HepG2 (cell line): ENCODE results near the gene RERE. TPM values are rescaled to one million over a fixed set of nuclear protein-coding genes. Genes with fewer than 3 reads are reported as not detected.

Source experiments
- ATAC-seq: fragments of 200-7000 bp; cut with Tn5 transposase; 3 replicates; pipeline ENCODE4 v1.9.1; 2020; ENCODE audit warnings: mild to moderate bottlenecking, moderate library complexity
- BruUV-seq: library from RNA; stranded (reverse); fragments of 400-500 nt; replicated peaks from 2 replicates; lab custom pipeline; 2021; lab: Mats Ljungman, UMichigan
- CTCF ChIA-PET: fragments of 300-600 bp; formaldehyde crosslinking; extraction: SDS; loops from one replicate; lab custom pipeline; 2021; ENCODE audit warnings: low total read pairs, inconsistent platforms, low intra/inter-chr PET ratio; lab: Yijun Ruan, JAX
- POLR2A ChIA-PET: fragments of 350-600 bp; sonication (Branson Sonifier 250); formaldehyde crosslinking; loops from one replicate; lab custom pipeline; 2020; ENCODE audit warnings: antibody characterized with exemption, inconsistent platforms; lab: Yijun Ruan, JAX
- DNase-seq: peaks from one replicate; pipeline ENCODE4 v3.0.0-alpha.2; 2015; ENCODE audit warnings: low spot score
- FAIRE-seq: peaks from 3 replicates; lab custom pipeline; 2011; peaks lifted over from hg19 to GRCh38; lab: Jason Lieb, UNC
- H2AFZ ChIP-seq: one replicate; pipeline ENCODE4 v1.6.1; 2011; ENCODE audit warnings: low read length, inconsistent platforms
- H3K27ac ChIP-seq: fragments of 300-600 bp; 3 replicates; pipeline ENCODE4 v1.8.0; 2011; ENCODE audit warnings: mixed run types, mild to moderate bottlenecking, mixed read lengths, low read length, inconsistent platforms; ENCODE audit not compliant: insufficient read depth; ENCODE audit errors: extremely low read length
- H3K27me3 ChIP-seq, 2 experiments: fragments of 200-600 bp in 1 of 2; 2 replicates in 1 of 2; 3 replicates in 1 of 2; pipeline versions ENCODE4 v1.6.0 to v1.8.0; 2011; ENCODE audit warnings: low read length in 2 of 2, mild to moderate bottlenecking in 2 of 2, moderate library complexity in 2 of 2, inconsistent platforms in 1 of 2; ENCODE audit not compliant: insufficient read depth in 2 of 2, control insufficient read depth in 1 of 2
- H3K36me3 ChIP-seq, 2 experiments: fragments of 200-600 bp in 1 of 2; replicated peaks in 1 of 2; 2 replicates in 1 of 2; 3 replicates in 1 of 2; pipeline versions ENCODE4 v1.5.1 to v1.8.0; 2011; ENCODE audit warnings: low read length in 2 of 2, inconsistent platforms in 1 of 2; ENCODE audit not compliant: insufficient read depth in 2 of 2, control insufficient read depth in 1 of 2
- H3K4me1 ChIP-seq: 2 replicates; pipeline ENCODE4 v1.5.1; 2012; ENCODE audit warnings: low read length, inconsistent platforms; ENCODE audit not compliant: insufficient read depth
- H3K4me2 ChIP-seq: 2 replicates; pipeline ENCODE4 v1.6.0; 2011; ENCODE audit warnings: low read depth, low read length, inconsistent platforms
- H3K4me3 ChIP-seq, 3 experiments: fragments of 200-600 bp in 1 of 3; sonication (generic), shearing (Covaris generic) in 1 of 3; replicated peaks in 1 of 3; 2 replicates each; pipeline ENCODE4 v1.5.1; 2011 to 2016; ENCODE audit warnings: low read length in 3 of 3, inconsistent platforms in 2 of 3, low read depth in 2 of 3, mild to moderate bottlenecking in 2 of 3, control low read depth in 1 of 3, mixed read lengths in 1 of 3; ENCODE audit not compliant: insufficient read depth in 1 of 3
- H3K79me2 ChIP-seq: one replicate; pipeline ENCODE4 v1.6.1; 2011; ENCODE audit warnings: low read length, inconsistent platforms; ENCODE audit not compliant: insufficient read depth
- H3K9ac ChIP-seq: 2 replicates; pipeline ENCODE4 v1.6.0; 2011; ENCODE audit warnings: mild to moderate bottlenecking, low read depth, low read length, inconsistent platforms; ENCODE audit not compliant: insufficient read depth
- H3K9me3 ChIP-seq: 2 replicates; pipeline ENCODE4 v1.5.1; 2012; ENCODE audit warnings: mild to moderate bottlenecking, low read length
- H4K20me1 ChIP-seq: 2 replicates; pipeline ENCODE4 v1.6.0; 2011; ENCODE audit warnings: inconsistent platforms, mild to moderate bottlenecking, low read length, moderate library complexity; ENCODE audit not compliant: insufficient read depth
- AGO2 ChIP-seq: fragments of 200-400 bp; formaldehyde crosslinking; optimal IDR thresholded peaks from 2 replicates; pipeline ENCODE3; 2017; ENCODE audit warnings: mild to moderate bottlenecking, low read depth, low read length, moderate library complexity
- ASH2L ChIP-seq: fragments of 300-600, 200-600 bp; sonication (generic); IDR thresholded peaks from 2 replicates; pipeline ENCODE4 v1.7.0; 2017; ENCODE audit warnings: low read depth, mild to moderate bottlenecking, moderate library complexity, mixed read lengths, low read length; ENCODE audit not compliant: insufficient read length
- DPF2 ChIP-seq: sonication (generic); formaldehyde crosslinking; IDR thresholded peaks from 2 replicates; pipeline ENCODE4 v1.4.0; 2020; ENCODE audit warnings: mild to moderate bottlenecking, low read depth, missing genetic modification reagents, borderline replicate concordance
- EP300 ChIP-seq, 3 experiments: sonication (generic) in 1 of 3; formaldehyde crosslinking in 1 of 3; IDR thresholded peaks; 2 replicates each; pipeline versions ENCODE4 v1.5.1 to v1.6.1; 2011 to 2020; ENCODE audit warnings: low read depth in 2 of 3, low read length in 2 of 3, borderline replicate concordance in 1 of 3, improper control_type of control experiment in 1 of 3, mild to moderate bottlenecking in 1 of 3, missing genetic modification reagents in 1 of 3, moderate library complexity in 1 of 3
- FOXP1 ChIP-seq, 2 experiments: fragments of 450-650 bp in 1 of 2; IDR thresholded peaks; 2 replicates each; pipeline ENCODE4 v1.6.1; 2017 to 2018; ENCODE audit warnings: antibody characterized with exemption in 1 of 2
- HNF4A ChIP-seq: sonication (generic); formaldehyde crosslinking; IDR thresholded peaks from 2 replicates; pipeline ENCODE4 v1.4.0; 2020; ENCODE audit warnings: missing genetic modification reagents
- NCOA2 ChIP-seq: sonication (generic); formaldehyde crosslinking; IDR thresholded peaks from 2 replicates; pipeline ENCODE4 v1.8.0; 2022; ENCODE audit warnings: inconsistent platforms
- NFE2L1 ChIP-seq: sonication (generic); formaldehyde crosslinking; IDR thresholded peaks from 2 replicates; pipeline ENCODE4 v1.4.0; 2020; ENCODE audit warnings: missing genetic modification reagents, mild to moderate bottlenecking, borderline replicate concordance
- SP5 ChIP-seq: IDR thresholded peaks from 2 replicates; pipeline ENCODE4 v1.6.1; 2016; ENCODE audit warnings: low read depth, borderline replicate concordance
- YEATS4 ChIP-seq: sonication (generic); formaldehyde crosslinking; IDR thresholded peaks from 2 replicates; pipeline ENCODE4 v1.4.0; 2020; ENCODE audit warnings: missing genetic modification reagents, borderline replicate concordance
- ZNF264 ChIP-seq: sonication (generic); formaldehyde crosslinking; IDR thresholded peaks from 2 replicates; pipeline ENCODE4 v1.4.0; 2020; ENCODE audit warnings: missing genetic modification reagents
- WGBS: methylation state at CpG from one replicate; pipeline ENCODE4 v1.1.6; 2017; ENCODE audit warnings: low lambda C conversion rate; 5-methylcytosine and 5-hydroxymethylcytosine counted together
- in situ Hi-C: cut with HindIII; loops from 2 replicates; pipeline ENCODE4 v1.10.0; 2017; ENCODE audit warnings: low pct_unique_long_range_greater_than_20kb; ENCODE audit not compliant: extremely low pct_ligation_motif_present
- intact Hi-C: fragments of 100-400 bp; cut with micrococcal nuclease; formaldehyde crosslinking; loops from one replicate; pipeline ENCODE4 v1.10.0; 2022; ENCODE audit not compliant: unreplicated experiment
- polyA plus RNA-seq, 8 experiments: library from polyadenylated mRNA; depleted of rRNA in 3 of 8; stranded (reverse) in 7 of 8; unstranded in 1 of 8; fragments of >200 nt; fragmentation: Illumina TruSeq in 4 of 8; extraction: Trizol in 4 of 8; gene quantifications; 2 replicates each; pipeline versions ENCODE4 v1.2.1 to v1.2.3, GENCODE V29; 2011 to 2016; ENCODE audit warnings: low read depth in 4 of 8, missing spikeins in 1 of 8, mixed read lengths in 1 of 8; ENCODE audit not compliant: insufficient read depth in 1 of 8
- total RNA-seq, 5 experiments: library from RNA; depleted of rRNA; stranded (reverse); fragments of >200 nt; fragmentation: Illumina TruSeq; extraction: Trizol; gene quantifications; 2 replicates each; pipeline ENCODE4 v1.2.3, GENCODE V29; 2016; ENCODE audit warnings: low read depth in 1 of 5
- TF ChIP-seq, protein P1 (sequence below): sonication (generic); formaldehyde crosslinking; IDR thresholded peaks from 2 replicates; pipeline ENCODE4 v1.9.0; 2021; ENCODE audit warnings: missing genetic modification reagents, borderline replicate concordance
- TF ChIP-seq, protein P2 (sequence below): sonication (generic); IDR thresholded peaks from 2 replicates; pipeline ENCODE4 v1.6.1; 2016; ENCODE audit warnings: low read depth, borderline replicate concordance

The RERE gene
- total and polyA plus RNA-seq, 2 of the 13 experiments (the other 11 are each of a cell fraction or from before 2014, with no cell fraction given) = 18.3 to 21.9 TPM

DNA sequence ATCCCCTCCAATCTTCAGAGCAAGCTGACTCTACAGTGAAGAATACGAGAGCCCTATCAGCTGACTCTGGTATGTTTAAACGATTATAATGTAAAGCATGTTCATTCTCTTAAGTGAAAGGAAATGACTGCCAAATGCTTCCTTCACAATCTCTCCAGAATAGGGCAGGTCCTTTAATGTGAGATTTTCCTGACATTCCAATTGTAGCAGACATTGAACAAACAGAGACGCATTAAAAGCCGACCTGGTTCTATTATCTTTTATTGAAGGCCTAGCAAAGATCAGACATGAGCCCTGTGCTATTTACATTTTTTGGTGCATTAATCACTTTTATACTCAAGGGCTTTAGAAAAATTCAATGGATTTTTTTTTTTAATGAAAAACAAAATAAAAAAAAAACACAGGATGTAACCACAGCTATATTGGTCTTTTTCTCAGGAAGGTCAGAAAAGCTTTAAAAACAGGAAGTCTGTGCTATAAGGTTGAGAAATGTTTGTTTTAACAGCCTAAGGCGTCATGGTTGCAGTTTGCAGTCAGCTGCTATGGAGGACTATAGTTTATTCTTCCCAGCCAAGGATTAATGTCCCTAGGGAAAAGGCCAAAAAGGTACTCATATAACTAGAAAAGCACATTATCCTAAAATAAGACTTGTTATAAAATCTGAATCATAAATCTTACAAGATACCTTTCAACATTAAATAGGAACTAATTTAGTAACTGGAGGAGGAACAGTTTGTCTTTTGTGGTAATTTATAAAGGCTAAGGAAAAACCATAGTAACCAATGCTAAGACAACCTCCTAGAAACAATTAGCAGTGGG, 104.8 kb downstream of the RERE start:
- H3K9ac ChIP-seq = peak overlapping the region; percentile 67
- POLR2A ChIA-PET = interaction anchor here (1.0 to 1.4 kb wide), 3 partner anchors 10 to 473 kb away, joined by 3 to 19 read pairs (median 4); no protein-coding TSS in a partner anchor
- in situ Hi-C loops = no loop called here
- no peaks in the 10 kb centered on the region for H3K9me3 ChIP-seq
- no peak overlapping the region for H2AFZ ChIP-seq
- H4K20me1 ChIP-seq = no peaks in the 10 kb centered on the region
- WGBS = under 1% methylated on average over 5 of the region's 5 CpGs
- H3K4me1 ChIP-seq = peaks cover 90% of the 10 kb centered on the region
- BruUV-seq = no TSS peak
- no peaks in the 10 kb centered on the region for H3K36me3 ChIP-seq
- H3K4me3 ChIP-seq = peak overlapping the region; percentile 16 to 42 (median 39); a peak in 4 of 6 replicates
- peak overlapping the region; percentile 81 for H3K27ac ChIP-seq
- H3K79me2 ChIP-seq = peaks cover 73% of the 10 kb centered on the region
- intact Hi-C loops = no loop called here
- DNase-seq (peak; percentile 87), FAIRE-seq (peak; percentile 47), ATAC-seq (peak; percentile 86)
- no peaks in the 10 kb centered on the region for H3K27me3 ChIP-seq
- CTCF ChIA-PET = no interaction called here
- peak overlapping the region; percentile 74 for H3K4me2 ChIP-seq
- TF ChIP-seq SP5 (CRISPR knock-in tag) (0 out of 2 replicates have a peak, but pooled peaks have one; percentile 23), NCOA2 (CRISPR knock-in tag) (peak; percentile 78), EP300 (IDR thresholded peaks at IDR 0.05; ENCODE audit: low read depth in 2 of 2, low read length in 2 of 2) (peak in 1 of 2 experiments; percentile 64; a peak in 2 of 4 replicates), EP300 (CRISPR knock-in tag; IDR thresholded peaks at IDR 0.05; ENCODE audit: borderline replicate concordance) (peak; percentile 49; the same call in 1 of the 2 replicates), AGO2 (no peak), DPF2 (CRISPR knock-in tag) (peak; percentile 28; the same call in 1 of the 2 replicates), HNF4A (CRISPR knock-in tag) (0 out of 2 replicates have a peak, but pooled peaks have one; percentile 10), YEATS4 (CRISPR knock-in tag) (peak; percentile 10; the same call in 1 of the 2 replicates), ASH2L (peak; percentile 84), NFE2L1 (CRISPR knock-in tag) (no peak), FOXP1 (IDR thresholded peaks at IDR 0.05) (no peak), FOXP1 (CRISPR knock-in tag; IDR thresholded peaks at IDR 0.05) (peak; percentile 74), ZNF264 (CRISPR knock-in tag) (peak; percentile 61; the same call in 1 of the 2 replicates)
- TF ChIP-seq, protein P1, sequence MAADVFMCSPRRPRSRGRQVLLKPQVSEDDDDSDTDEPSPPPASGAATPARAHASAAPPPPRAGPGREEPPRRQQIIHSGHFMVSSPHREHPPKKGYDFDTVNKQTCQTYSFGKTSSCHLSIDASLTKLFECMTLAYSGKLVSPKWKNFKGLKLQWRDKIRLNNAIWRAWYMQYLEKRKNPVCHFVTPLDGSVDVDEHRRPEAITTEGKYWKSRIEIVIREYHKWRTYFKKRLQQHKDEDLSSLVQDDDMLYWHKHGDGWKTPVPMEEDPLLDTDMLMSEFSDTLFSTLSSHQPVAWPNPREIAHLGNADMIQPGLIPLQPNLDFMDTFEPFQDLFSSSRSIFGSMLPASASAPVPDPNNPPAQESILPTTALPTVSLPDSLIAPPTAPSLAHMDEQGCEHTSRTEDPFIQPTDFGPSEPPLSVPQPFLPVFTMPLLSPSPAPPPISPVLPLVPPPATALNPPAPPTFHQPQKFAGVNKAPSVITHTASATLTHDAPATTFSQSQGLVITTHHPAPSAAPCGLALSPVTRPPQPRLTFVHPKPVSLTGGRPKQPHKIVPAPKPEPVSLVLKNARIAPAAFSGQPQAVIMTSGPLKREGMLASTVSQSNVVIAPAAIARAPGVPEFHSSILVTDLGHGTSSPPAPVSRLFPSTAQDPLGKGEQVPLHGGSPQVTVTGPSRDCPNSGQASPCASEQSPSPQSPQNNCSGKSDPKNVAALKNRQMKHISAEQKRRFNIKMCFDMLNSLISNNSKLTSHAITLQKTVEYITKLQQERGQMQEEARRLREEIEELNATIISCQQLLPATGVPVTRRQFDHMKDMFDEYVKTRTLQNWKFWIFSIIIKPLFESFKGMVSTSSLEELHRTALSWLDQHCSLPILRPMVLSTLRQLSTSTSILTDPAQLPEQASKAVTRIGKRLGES (CRISPR knock-in tag) = no peak
- TF ChIP-seq, protein P2, sequence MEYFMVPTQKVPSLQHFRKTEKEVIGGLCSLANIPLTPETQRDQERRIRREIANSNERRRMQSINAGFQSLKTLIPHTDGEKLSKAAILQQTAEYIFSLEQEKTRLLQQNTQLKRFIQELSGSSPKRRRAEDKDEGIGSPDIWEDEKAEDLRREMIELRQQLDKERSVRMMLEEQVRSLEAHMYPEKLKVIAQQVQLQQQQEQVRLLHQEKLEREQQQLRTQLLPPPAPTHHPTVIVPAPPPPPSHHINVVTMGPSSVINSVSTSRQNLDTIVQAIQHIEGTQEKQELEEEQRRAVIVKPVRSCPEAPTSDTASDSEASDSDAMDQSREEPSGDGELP = peak; percentile 89
